GM12878 (cell line): ENCODE data around the gene PDXP.

Experiments used
- BRCA1 ChIP-seq: IDR thresholded peaks from 2 replicates; pipeline ENCODE4 v1.6.1; 2011; ENCODE audit warnings: low read depth, low read length, improper control_type of control experiment
- CBFB ChIP-seq: IDR thresholded peaks from 2 replicates; pipeline ENCODE4 v1.6.1; 2016; ENCODE audit warnings: antibody characterized with exemption, low read depth
- CTCF ChIP-seq, 3 experiments: IDR thresholded peaks in 2 of 3; conservative IDR thresholded peaks in 1 of 3; 2 replicates each; pipeline ENCODE4 v1.5.1; 2011; ENCODE audit warnings: low read depth in 3 of 3, low read length in 3 of 3, mild to moderate bottlenecking in 3 of 3, control low read depth in 2 of 3, moderate library complexity in 2 of 3, inconsistent platforms in 1 of 3, mixed read lengths in 1 of 3; ENCODE audit not compliant: control insufficient read depth in 2 of 3, insufficient read depth in 1 of 3; ENCODE audit errors: extremely low read depth in 1 of 3
- EED ChIP-seq: sonication (generic); IDR thresholded peaks from 2 replicates; pipeline ENCODE4 v1.6.1; 2016; ENCODE audit warnings: antibody characterized with exemption, low read depth
- EP300 ChIP-seq, 2 experiments: fragments of 150-350 bp in 1 of 2; IDR thresholded peaks; 2 replicates each; pipeline ENCODE4 v1.6.1; 2011 to 2012; ENCODE audit warnings: low read depth in 2 of 2, low read length in 2 of 2, borderline replicate concordance in 1 of 2, improper control_type of control experiment in 1 of 2, inconsistent platforms in 1 of 2; ENCODE audit not compliant: control insufficient read depth in 1 of 2
- FOS ChIP-seq: IDR thresholded peaks from 3 replicates; pipeline ENCODE4 v1.6.1; 2011; ENCODE audit warnings: borderline replicate concordance; ENCODE audit not compliant: insufficient read length; ENCODE audit errors: extremely low read depth
- MYC ChIP-seq: IDR thresholded peaks from 2 replicates; pipeline ENCODE4 v1.6.1; 2011; ENCODE audit warnings: mild to moderate bottlenecking, low read length, moderate library complexity, inconsistent platforms; ENCODE audit not compliant: insufficient read depth, insufficient replicate concordance, insufficient read length, severe bottlenecking
- POLR2A ChIP-seq: IDR thresholded peaks from 2 replicates; pipeline ENCODE4 v1.6.1; 2011; ENCODE audit warnings: low read depth, mild to moderate bottlenecking, low read length
- RFX5 ChIP-seq: IDR thresholded peaks from 2 replicates; pipeline ENCODE4 v1.6.1; 2011; ENCODE audit warnings: low read depth, low read length, improper control_type of control experiment
- TF ChIP-seq, protein P1 (sequence below): IDR thresholded peaks from 2 replicates; pipeline ENCODE4 v1.6.1; 2012; ENCODE audit warnings: low read depth, low read length, improper control_type of control experiment

DNA sequence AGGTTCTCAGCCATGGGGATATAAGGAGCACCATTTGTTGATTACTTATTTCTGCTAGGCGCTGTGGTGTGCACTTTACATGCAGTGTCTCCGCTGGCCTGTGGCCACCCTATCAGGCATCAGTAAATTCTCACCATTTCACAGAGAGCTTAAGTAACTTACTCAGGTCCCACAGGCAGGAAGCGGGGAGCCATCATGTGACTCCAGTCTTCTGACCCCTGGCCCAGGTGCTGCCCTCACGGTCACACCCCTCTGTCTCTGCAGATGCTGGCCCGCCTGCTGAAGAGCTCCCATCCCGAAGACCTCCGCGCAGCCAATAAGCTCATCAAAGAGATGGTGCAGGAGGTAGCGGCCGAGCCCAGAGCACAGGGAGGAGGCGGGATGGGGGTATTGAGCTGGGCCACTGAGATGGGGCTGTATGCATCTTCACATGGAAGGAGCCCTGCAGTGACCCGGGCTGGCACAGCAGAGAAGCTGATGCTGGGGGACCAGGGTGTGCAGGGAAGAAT is 37.1 kb upstream of the PDXP start:
- no peak for TF ChIP-seq RFX5
- TF ChIP-seq CTCF (IDR thresholded peaks at IDR 0.05 in 2 of 3, conservative IDR thresholded peaks at IDR 0.05 in 1 of 3; ENCODE audit: control insufficient read depth in 2 of 3, extremely low read depth in 1 of 3, insufficient read depth in 1 of 3, low read depth in 3 of 3, low read length in 3 of 3) = no peak
- no peak for TF ChIP-seq FOS
- TF ChIP-seq BRCA1 = no peak
- no peak for TF ChIP-seq EED
- no peak for TF ChIP-seq POLR2A
- TF ChIP-seq, protein P1, sequence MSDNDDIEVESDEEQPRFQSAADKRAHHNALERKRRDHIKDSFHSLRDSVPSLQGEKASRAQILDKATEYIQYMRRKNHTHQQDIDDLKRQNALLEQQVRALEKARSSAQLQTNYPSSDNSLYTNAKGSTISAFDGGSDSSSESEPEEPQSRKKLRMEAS = no peak
- no peak for TF ChIP-seq CBFB
- no peak for TF ChIP-seq MYC
- no peak for TF ChIP-seq EP300 (IDR thresholded peaks at IDR 0.05; ENCODE audit: borderline replicate concordance in 1 of 2, control insufficient read depth in 1 of 2, low read depth in 2 of 2, low read length in 2 of 2)
